GM18951 (cell line): Measurements from ENCODE around the gene NPPB.
"Not testable (repeated sequence)": the region's sequence is repeated elsewhere in the genome, so short reads cannot be mapped to it uniquely, and the experiment has no call there.

Experiments
- POLR2A ChIP-seq: IDR thresholded peaks from 4 replicates; pipeline ENCODE4 v1.6.1; 2011; ENCODE audit warnings: mild to moderate bottlenecking; ENCODE audit not compliant: insufficient read length, insufficient read depth; ENCODE audit errors: extremely low read depth
- in situ Hi-C: fragments of 300-500 bp; cut with MboI; formaldehyde crosslinking; loops from one replicate; pipeline ENCODE4 v1.12.0; 2022; ENCODE audit warnings: low sequenced_read_pairs, mixed read lengths, inconsistent platforms; ENCODE audit not compliant: unreplicated experiment

Gene NPPB

DNA sequence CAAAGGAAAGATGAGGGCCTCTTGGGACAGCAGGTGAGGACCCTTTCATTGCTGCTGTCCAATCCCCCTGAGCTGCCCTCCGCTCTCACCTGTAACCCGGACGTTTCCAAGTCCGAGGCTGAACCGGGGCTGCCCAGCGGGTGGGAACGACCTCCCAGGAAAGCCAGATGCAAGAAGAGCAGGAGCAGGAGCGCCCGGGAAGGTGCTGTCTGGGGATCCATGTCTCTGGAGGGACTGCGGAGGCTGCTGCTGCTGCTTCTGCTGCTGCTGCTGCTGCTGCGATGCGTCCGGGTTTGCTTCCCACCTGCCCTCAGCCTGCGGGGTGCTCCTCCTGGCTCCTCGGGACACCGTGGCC lies at the start of gene NPPB:
NPPB (minus strand) TSS at position 333 of the 355 bp plus-strand sequence; CDS start at position 221, 112 bp downstream.
- in situ Hi-C loops, result no loop called here
- TF ChIP-seq POLR2A, result no peak

DNA sequence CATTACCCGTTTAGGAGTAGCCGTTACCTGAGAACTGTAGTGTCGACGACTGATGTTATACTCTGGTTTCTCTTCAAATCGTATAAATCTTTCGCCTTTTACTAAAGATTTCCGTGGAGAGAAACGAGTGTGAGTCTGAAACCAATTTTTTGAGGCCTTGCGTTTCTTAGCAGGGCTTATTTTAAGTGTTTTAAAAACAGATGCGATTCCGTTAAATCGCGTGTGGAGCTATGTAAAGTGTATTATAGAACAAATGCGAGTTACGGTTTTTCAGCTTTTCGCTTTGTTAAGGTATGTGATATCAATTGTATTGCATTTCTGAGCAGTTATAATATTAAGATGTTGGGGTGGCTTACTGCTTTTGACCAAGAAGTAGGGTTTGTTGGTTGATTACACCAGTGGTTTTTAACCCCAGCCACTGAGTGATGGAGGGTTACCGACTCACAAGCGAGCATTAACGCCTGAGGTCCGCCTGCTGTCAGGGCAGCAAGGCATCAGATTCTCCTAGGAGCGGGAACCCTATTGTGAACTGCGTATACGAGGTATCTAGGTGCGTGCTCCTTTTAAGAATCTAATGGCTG lies 49.4 kb upstream of the NPPB start:
- peak; percentile 99 for TF ChIP-seq POLR2A
- in situ Hi-C loops, result no loop called here

DNA sequence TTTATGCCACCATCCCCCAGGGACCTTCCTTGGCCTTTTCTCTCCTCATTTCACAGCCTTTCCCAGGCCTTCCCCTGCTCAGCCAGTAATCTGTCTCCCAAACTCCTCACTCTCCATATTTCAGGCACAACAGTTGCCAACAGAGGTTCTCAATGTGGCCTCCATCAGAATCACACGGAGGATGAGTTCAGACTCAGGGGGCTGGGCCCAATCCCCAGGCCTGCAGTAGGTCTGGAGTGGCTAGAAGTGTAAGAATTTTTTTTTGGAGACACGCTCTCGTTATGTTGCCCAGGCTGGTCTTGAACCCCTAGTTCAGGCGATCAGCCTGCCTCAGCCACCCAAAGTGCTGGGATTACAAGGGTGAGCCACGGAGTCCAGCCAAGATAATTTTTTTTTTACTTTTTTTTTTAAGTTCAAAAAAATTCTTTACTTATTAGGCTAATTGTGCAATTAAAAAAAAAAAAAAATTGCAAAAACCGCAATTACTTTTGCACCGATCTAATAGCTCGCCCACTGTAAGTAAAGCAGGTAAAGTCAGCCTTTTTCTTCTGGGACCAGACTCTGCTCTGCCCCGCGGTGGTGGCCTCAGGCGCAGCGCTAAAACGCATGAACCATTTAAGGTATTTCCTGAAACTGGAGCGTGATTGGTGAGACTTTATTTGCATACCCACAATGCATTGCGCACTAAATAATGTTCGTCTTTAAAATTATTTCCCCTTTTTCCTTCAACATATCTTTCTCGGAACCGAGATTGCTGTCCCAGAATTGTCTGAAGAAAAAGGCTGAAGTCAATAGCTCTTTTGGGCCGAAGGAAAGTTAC lies 48.7 kb upstream of the NPPB start:
- no peak for TF ChIP-seq POLR2A
- in situ Hi-C loops, result no loop called here

DNA sequence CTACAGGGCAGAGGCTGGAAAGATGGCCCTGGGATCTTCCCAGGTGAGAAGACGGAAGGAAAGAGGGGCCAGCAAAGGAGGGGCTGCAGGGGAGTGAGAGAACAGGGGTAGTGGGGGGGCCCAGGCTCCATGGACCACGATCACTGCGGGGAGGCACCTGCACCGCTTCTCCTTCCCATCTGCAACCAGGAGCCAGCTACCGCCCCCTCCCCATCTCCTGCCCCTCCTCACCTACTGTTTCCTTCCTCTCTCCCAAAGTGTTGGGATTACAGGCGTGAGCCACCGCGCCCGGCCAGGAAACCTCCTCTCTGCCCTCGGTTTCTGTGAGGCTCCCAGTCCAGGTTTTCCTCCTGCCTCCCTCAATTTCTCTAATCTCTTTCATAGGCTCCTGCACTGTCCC lies 48.1 kb upstream of the NPPB start:
- in situ Hi-C loops, result no loop called here
- no peak for TF ChIP-seq POLR2A

DNA sequence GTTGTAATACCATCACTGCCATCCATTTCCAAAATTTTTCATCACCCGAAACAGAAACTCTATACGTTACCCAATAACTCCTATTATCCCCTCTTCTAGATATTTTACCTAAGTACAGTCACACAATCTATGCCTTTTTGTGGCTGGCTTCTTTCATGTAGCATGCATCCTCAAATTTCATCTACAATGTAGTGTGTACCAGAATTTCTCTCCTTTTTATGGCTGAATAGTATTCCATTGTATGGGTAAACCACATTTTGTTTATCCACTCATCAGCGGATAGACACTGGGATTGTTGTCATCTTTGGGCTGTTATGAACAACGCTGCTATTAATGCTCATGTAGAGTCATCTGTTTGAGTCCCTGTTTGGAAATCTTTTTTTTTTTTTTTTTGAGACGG lies 46.2 kb upstream of the NPPB start:
- no peak for TF ChIP-seq POLR2A
- in situ Hi-C loops, result no loop called here

DNA sequence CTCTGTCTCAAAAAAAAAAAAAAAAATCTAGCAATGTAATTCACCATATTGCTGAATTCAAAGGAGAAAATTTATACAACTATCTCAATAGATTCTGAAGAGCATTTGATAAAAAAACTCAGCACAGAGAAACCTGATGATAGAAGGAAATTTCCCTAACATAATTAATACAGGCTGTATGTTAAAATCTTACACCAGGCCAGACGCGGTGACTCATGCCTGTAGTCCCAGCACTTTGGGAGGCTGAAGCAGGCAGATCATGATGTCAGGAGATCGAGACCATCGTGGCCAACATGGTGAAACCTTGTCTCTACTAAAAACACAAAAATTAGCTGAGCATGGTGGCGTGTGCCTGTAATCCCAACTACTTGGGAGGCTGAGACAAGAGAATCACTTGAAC lies 45.4 kb upstream of the NPPB start:
- in situ Hi-C loops, result not testable (repeated sequence)

DNA sequence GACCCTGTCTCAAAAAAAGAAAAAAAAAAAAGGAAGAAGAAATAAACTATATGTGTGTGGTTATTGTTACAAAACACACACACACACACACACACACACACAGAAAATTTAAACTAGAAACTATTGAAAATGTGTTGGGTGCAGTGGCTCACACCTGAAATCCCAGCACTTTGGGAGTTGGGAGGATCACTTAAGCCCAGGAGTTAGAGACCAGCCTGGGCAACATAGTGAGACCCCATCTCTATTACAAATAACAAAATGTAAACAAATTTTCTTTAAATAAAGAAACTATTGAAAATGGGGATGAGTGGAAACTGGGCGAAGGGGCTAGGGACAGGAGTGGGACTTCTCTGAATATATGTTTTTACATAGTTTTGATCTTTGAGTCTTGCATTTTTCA lies 44.5 kb upstream of the NPPB start:
- in situ Hi-C loops, result no loop called here
- no peak for TF ChIP-seq POLR2A

DNA sequence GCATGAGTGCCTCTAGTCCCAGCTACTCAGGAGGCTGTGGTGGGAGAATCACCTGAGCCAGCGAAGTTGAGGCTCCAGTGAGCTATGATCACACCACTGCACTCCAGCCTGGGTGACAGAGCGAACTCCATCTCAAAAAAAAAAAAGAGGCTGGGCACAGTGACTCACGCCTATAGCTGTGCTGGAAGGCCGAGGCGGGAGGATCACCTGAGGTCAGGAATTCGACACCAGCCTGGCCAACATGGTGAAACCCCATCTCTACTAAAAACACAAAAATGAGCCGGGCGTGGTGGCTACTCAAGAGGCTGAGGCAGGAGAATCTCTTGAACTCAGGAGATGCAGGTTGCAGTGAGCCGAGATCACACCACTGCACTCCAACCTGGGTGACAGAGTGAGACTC lies 42.7 kb upstream of the NPPB start:
- in situ Hi-C loops, result not testable (repeated sequence)

DNA sequence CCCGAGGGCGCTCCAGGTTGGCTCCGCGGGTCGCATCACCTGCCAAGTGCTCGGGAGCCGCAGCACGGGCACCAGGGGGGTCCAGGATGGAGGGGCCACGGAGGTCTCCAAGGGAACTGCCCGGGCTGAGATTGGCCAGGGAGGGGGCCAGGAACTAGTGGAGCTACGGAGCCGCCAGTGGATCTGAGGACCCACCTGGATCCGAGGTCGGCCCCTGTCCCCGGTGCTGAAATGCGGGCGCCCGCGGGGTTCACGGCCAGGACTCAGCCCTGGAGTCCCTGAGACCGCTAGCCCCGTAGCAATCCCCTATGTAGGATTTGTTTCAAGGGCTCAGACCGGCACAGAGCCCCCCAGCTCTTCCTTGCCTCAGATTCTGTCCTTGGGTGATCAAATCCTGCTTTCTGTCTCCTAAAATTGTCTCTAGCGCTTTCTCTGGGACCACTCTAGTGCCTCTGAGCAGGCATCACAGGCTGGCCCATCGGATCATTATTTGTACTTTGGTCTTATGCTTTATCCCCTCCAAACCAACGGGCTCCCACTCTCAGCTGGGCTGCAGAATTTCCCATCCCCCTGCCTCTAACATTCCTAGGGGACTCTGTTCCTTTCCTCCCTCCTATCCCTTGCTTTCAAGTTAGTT lies 40.2 kb upstream of the NPPB start:
- TF ChIP-seq POLR2A, result no peak
- in situ Hi-C loops, result no loop called here

DNA sequence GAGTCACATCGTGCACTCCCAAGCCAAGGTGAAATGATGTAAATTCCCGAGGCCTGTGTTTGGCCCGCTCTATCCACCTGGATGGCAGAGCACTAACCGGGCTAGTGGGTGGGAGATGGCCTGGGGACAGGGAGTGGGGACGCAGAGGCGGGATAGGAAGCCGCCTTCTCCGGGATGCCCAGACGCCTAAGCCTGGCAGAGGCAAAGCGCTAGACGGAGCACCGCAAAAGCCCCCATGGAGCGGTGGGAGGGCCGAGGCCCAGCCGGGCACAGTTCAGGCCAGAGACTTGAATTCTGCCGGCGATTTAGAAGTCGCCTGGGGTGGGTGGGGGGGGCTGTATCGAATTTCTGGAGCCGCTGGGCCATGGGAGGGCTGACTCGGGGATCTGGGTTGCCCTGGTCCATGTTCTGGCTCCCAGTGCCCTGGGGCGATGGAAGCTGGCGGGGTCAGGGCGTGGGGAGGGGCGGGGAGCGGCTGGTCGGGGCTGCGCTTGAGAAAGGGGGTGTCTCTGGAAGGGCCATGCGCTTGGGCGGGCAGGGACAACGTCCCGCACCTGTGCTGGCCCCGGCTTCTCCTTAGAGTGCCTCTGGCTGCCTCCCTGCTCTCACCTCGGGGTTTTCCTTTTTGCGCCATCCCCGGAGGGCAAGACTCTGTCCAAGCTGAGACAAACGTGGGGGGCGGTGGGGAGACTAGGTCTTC lies 39.5 kb upstream of the NPPB start:
- TF ChIP-seq POLR2A, result no peak
- in situ Hi-C loops, result no loop called here

DNA sequence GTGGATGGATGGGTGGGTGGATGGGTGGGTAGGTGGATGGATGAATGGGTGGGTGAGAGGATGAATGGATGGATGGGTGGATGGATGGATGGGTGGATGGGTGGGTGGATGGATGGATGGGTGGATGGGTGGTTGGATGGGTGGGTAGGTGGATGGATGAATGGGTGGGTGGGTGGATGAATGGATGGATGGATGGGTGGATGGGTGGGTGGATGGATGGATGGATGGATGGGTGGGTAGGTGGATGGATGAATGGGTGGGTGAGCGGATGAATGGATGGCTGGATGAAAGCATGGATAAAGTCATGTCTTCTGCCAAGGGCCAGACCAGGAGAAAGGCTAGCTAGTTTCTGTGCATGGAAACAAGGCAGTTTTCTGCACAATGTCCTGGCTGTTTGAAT lies 35.8 kb upstream of the NPPB start:
- in situ Hi-C loops, result not testable (repeated sequence)

DNA sequence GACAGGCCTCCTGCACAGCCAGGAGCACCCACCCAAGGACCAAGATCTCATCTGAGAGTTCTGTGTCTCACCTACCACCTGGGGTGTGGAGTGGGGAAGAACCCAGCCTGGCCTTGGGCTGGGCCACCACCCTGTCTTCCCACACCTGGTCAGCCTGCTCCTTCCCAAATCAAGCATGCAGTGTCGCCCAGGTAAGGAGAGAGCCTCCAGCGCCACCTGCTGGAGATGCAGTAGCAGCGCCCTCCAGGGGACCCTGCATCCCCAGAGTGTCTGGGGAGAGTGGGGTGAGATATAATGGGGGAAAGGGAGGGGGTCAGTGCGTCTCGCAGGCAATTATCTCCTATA lies 35.1 kb upstream of the NPPB start:
- in situ Hi-C loops, result no loop called here
- TF ChIP-seq POLR2A, result no peak

DNA sequence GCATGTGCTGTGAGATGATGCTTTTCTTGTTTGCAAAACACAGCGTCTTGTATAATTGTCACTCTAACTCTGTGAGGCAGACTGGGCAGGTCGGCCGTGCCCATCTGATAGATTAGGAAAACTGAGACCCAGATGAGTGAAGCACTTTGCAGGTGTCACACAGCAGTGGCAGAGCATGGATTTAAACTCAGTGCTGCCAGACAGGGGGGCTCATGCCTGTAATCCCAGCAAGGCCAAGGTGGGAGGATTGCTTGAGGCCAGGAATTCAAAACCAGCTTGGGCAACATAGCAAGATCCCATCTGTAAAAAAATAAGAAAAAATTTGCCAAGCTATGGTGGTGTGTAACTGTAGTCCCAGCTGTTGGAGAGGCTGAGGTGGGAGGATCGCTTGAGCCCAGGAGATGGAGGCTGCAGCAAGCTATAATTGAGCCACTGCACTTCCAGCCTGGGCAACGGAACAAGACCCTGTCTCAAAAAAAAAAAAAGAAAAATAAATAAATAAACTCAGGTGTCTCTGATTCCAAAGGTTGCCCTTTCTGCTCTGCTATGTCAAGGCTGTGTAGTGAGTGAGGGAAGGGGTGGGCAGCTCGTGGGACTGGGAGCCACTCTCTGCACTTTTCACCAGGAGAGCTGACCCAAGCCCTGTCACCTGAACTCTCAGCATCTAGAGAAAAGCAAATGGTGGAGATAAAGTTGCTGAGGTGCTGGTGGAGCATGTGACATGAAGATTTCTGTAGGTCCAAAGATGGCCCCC lies 32.9 kb upstream of the NPPB start:
- in situ Hi-C loops, result no loop called here
- no peak for TF ChIP-seq POLR2A
